IMR-90 (cell line): Measurements from ENCODE around the gene PPP1R27. TPM values are rescaled to one million over a fixed set of nuclear protein-coding genes. Genes with fewer than 3 reads are reported as not detected.

ENCODE experiments used
- MAZ ChIP-seq: IDR thresholded peaks from 2 replicates; pipeline ENCODE4 v1.6.1; 2012; ENCODE audit warnings: low read depth, mild to moderate bottlenecking, low read length, improper control_type of control experiment, moderate library complexity, borderline replicate concordance
- polyA plus RNA-seq, 3 experiments: library from polyadenylated mRNA; depleted of rRNA; stranded (reverse); fragments of >200 nt; gene quantifications; 2 replicates each; pipeline ENCODE4 v1.2.3, GENCODE V29; 2012; ENCODE audit warnings: low replicate concordance in 1 of 3
- total RNA-seq: library from RNA; depleted of rRNA; stranded (reverse); fragments of >200 nt; gene quantifications from 2 replicates; pipeline ENCODE4 v1.2.3, GENCODE V29; 2012
- TF ChIP-seq, protein P1 (sequence below): fragments of 150-350 bp; IDR thresholded peaks from 2 replicates; pipeline ENCODE4 v1.6.1; 2016; ENCODE audit warnings: low read depth, mild to moderate bottlenecking, low read length, moderate library complexity, borderline replicate concordance

The PPP1R27 gene
- total and polyA plus RNA-seq, 2 of the 4 experiments (the other 2 are of a cell fraction), result 0.21 TPM; not detected in 1

DNA sequence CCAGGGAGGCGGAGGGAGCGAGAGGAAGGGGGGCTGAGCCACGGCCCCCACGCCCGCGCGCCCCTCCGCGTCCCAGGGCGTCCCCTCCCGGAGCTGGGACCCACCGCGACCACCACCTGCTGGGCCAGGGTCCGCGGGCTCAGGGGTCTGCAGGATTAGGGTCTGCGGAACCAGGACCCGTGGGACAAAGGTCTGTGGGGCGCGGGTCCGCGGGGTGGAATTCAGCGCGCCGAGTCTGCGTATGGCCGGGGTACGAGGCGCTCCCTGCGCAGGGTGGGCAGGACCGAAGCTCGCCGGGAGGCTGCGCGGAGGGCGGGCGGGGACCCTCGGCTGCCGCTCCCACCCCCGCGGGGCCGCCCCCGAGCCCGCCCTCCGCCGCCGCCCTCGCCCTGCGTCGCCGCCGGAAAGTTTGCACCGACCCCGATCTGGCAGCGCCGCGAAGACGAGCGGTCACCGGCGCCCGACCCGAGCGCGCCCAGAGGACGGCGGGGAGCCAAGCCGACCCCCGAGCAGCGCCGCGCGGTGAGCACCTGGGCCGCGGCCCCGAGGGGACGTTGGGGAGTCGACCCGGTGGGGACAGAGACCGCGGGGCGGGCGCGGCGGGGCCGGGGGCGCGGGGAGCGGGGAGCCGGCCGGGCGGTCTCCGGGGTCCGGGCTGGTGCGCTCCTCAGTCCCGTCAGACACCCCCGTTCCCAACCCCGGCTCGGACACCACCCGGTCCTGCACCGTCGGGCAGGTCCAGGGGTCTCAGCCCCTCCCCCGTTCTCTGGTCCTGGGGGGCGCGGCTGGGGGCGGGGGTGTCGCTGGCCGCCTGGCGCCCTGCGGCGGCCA lies 30.9 kb downstream of the PPP1R27 start, which contains the start of gene GCGR (continued):
- TF ChIP-seq, protein P1, sequence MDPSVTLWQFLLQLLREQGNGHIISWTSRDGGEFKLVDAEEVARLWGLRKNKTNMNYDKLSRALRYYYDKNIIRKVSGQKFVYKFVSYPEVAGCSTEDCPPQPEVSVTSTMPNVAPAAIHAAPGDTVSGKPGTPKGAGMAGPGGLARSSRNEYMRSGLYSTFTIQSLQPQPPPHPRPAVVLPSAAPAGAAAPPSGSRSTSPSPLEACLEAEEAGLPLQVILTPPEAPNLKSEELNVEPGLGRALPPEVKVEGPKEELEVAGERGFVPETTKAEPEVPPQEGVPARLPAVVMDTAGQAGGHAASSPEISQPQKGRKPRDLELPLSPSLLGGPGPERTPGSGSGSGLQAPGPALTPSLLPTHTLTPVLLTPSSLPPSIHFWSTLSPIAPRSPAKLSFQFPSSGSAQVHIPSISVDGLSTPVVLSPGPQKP, result no peak
- no peak for TF ChIP-seq MAZ
